H9 (cell line): ENCODE measurements around the gene ENKD1. TPM values are rescaled to one million over a fixed set of nuclear protein-coding genes. Genes with fewer than 3 reads are reported as not detected.

ENCODE experiments used
- DNase-seq: peaks from one replicate; pipeline ENCODE4 v3.0.0-alpha.2; 2017
- H2AFZ ChIP-seq: one replicate; pipeline ENCODE4 v1.6.1; 2013; ENCODE audit warnings: mild to moderate bottlenecking, low read length, control low read depth, moderate library complexity
- H2AK5ac ChIP-seq: 2 replicates; pipeline ENCODE4 v1.6.1; 2013; ENCODE audit warnings: low read length, control low read depth, mixed read lengths; ENCODE audit not compliant: insufficient read length
- H2BK120ac ChIP-seq: one replicate; pipeline ENCODE4 v1.6.1; 2013; ENCODE audit warnings: low read depth, mild to moderate bottlenecking, low read length, control low read depth, inconsistent platforms; ENCODE audit not compliant: poor library complexity, severe bottlenecking
- H2BK12ac ChIP-seq: 2 replicates; pipeline ENCODE4 v1.6.1; 2013; ENCODE audit warnings: low read length, control low read depth, mixed read lengths, low read depth; ENCODE audit not compliant: insufficient read length
- H2BK15ac ChIP-seq: 2 replicates; pipeline ENCODE4 v1.6.1; 2013; ENCODE audit warnings: low read depth, low read length, control low read depth
- H2BK20ac ChIP-seq: one replicate; pipeline ENCODE4 v1.6.1; 2013; ENCODE audit warnings: low read depth, mild to moderate bottlenecking, low read length, control low read depth, inconsistent platforms; ENCODE audit not compliant: poor library complexity, severe bottlenecking
- H2BK5ac ChIP-seq: 2 replicates; pipeline ENCODE4 v1.6.1; 2013; ENCODE audit warnings: low read length, control low read depth, mixed read lengths; ENCODE audit not compliant: insufficient read length
- H3K14ac ChIP-seq: 2 replicates; pipeline ENCODE4 v1.6.1; 2013; ENCODE audit warnings: low read length, control low read depth; ENCODE audit not compliant: insufficient read depth
- H3K18ac ChIP-seq: 2 replicates; pipeline ENCODE4 v1.6.1; 2013; ENCODE audit warnings: low read depth, mild to moderate bottlenecking, mixed read lengths, low read length, control low read depth; ENCODE audit not compliant: insufficient read length
- H3K23ac ChIP-seq: 2 replicates; pipeline ENCODE4 v1.6.1; 2013; ENCODE audit warnings: low read length, control low read depth, mixed read lengths, low read depth; ENCODE audit not compliant: insufficient read length
- H3K23me2 ChIP-seq: 2 replicates; pipeline ENCODE4 v1.6.1; 2013; ENCODE audit warnings: low read depth, mild to moderate bottlenecking, mixed read lengths, low read length, control low read depth; ENCODE audit not compliant: insufficient read length, poor library complexity, severe bottlenecking
- H3K27ac ChIP-seq: 2 replicates; pipeline ENCODE4 v1.5.1; 2013; ENCODE audit warnings: low read length, control low read depth, mixed read lengths, low read depth; ENCODE audit not compliant: insufficient read length
- H3K27me3 ChIP-seq: 2 replicates; pipeline ENCODE4 v1.6.1; 2013; ENCODE audit warnings: low read length, control low read depth, inconsistent platforms; ENCODE audit not compliant: insufficient read depth
- H3K4ac ChIP-seq: 2 replicates; pipeline ENCODE4 v1.6.1; 2013; ENCODE audit warnings: low read depth, mild to moderate bottlenecking, control low read depth, inconsistent platforms, low read length, moderate library complexity
- H3K4me1 ChIP-seq: 2 replicates; pipeline ENCODE4 v1.6.1; 2013; ENCODE audit warnings: low read length, control low read depth, inconsistent platforms; ENCODE audit not compliant: insufficient read depth
- H3K4me2 ChIP-seq: 2 replicates; pipeline ENCODE4 v1.6.1; 2013; ENCODE audit warnings: low read length, control low read depth, mixed read lengths; ENCODE audit not compliant: insufficient read length, insufficient read depth
- H3K56ac ChIP-seq: 2 replicates; pipeline ENCODE4 v1.6.1; 2013; ENCODE audit warnings: low read depth, mild to moderate bottlenecking, mixed read lengths, low read length, control low read depth; ENCODE audit not compliant: insufficient read length
- H3K79me1 ChIP-seq: 2 replicates; pipeline ENCODE4 v1.6.1; 2013; ENCODE audit warnings: low read depth, mild to moderate bottlenecking, moderate library complexity, low read length, control low read depth, inconsistent platforms; ENCODE audit not compliant: insufficient read depth, poor library complexity, severe bottlenecking
- H3K79me2 ChIP-seq: 2 replicates; pipeline ENCODE4 v1.6.1; 2013; ENCODE audit warnings: low read length, control low read depth, inconsistent platforms; ENCODE audit not compliant: insufficient read depth
- H3K9ac ChIP-seq: 2 replicates; pipeline ENCODE4 v1.6.1; 2013; ENCODE audit warnings: low read length, control low read depth, mixed read lengths; ENCODE audit not compliant: insufficient read length; ENCODE audit errors: extremely low read depth
- H3K9me3 ChIP-seq: one replicate; pipeline ENCODE4 v1.6.1; 2013; ENCODE audit warnings: low read depth, low read length, inconsistent platforms; ENCODE audit not compliant: control insufficient read depth
- H3T11ph ChIP-seq: one replicate; pipeline ENCODE4 v1.6.1; 2013; ENCODE audit warnings: mild to moderate bottlenecking, low read length, control low read depth, inconsistent platforms
- H4K20me1 ChIP-seq: one replicate; pipeline ENCODE4 v1.6.1; 2013; ENCODE audit not compliant: control insufficient read depth, insufficient read length, insufficient read depth
- H4K5ac ChIP-seq: 2 replicates; pipeline ENCODE4 v1.6.1; 2013; ENCODE audit warnings: low read depth, mild to moderate bottlenecking, mixed read lengths, low read length, control low read depth; ENCODE audit not compliant: insufficient read length
- H4K8ac ChIP-seq: replicated peaks from 2 replicates; pipeline ENCODE4 v1.6.1; 2013; ENCODE audit warnings: low read length, control low read depth, mixed read lengths, low read depth; ENCODE audit not compliant: insufficient read length
- H4K91ac ChIP-seq: 2 replicates; pipeline ENCODE4 v1.6.1; 2013; ENCODE audit warnings: low read depth, mild to moderate bottlenecking, moderate library complexity, mixed read lengths, low read length, control low read depth; ENCODE audit not compliant: insufficient read length
- H3K27ac Mint-ChIP-seq, 3 experiments: 2 replicates in 2 of 3; 3 replicates in 1 of 3; pipeline ENCODE4 v1.8.0; 2020 to 2021; ENCODE audit warnings: mixed read lengths in 3 of 3, mild to moderate bottlenecking in 1 of 3, moderate library complexity in 1 of 3
- H3K27me3 Mint-ChIP-seq: 2 replicates; pipeline ENCODE4 v1.8.0; 2021; ENCODE audit warnings: low read depth, mild to moderate bottlenecking, moderate library complexity, mixed read lengths
- H3K36me3 Mint-ChIP-seq, 3 experiments: 2 replicates in 2 of 3; 3 replicates in 1 of 3; pipeline ENCODE4 v1.8.0; 2020 to 2021; ENCODE audit warnings: low read depth in 3 of 3, mixed read lengths in 3 of 3; ENCODE audit not compliant: insufficient read depth in 1 of 3
- H3K4me1 Mint-ChIP-seq, 2 experiments: 2 replicates each; pipeline ENCODE4 v1.8.0; 2020; ENCODE audit warnings: mixed read lengths in 2 of 2
- H3K4me3 Mint-ChIP-seq, 2 experiments: 2 replicates in 1 of 2; 3 replicates in 1 of 2; pipeline ENCODE4 v1.8.0; 2020 to 2021; ENCODE audit warnings: mild to moderate bottlenecking in 2 of 2, mixed read lengths in 2 of 2, moderate library complexity in 1 of 2
- H3K9me3 Mint-ChIP-seq, 2 experiments: 2 replicates in 1 of 2; 3 replicates in 1 of 2; pipeline ENCODE4 v1.8.0; 2020; ENCODE audit warnings: mild to moderate bottlenecking in 2 of 2, mixed read lengths in 2 of 2, moderate library complexity in 1 of 2
- CTCF ChIP-seq: fragments of 200-600 bp; sonication (generic); conservative IDR thresholded peaks from 3 replicates; pipeline ENCODE4 v1.8.0; 2021; ENCODE audit warnings: antibody characterized with exemption, mild to moderate bottlenecking
- WGBS: extraction: QIAGEN DNeasy Blood & Tissue Kit; methylation state at CpG from one replicate; pipeline ENCODE4 v1.1.7; 2013; ENCODE audit warnings: missing lambda C conversion rate, low lambda C conversion rate, mixed read lengths; ENCODE audit not compliant: insufficient read length; ENCODE audit errors: extremely low coverage; 5-methylcytosine and 5-hydroxymethylcytosine counted together
- total RNA-seq: library from RNA; stranded (reverse); gene quantifications from 2 replicates; pipeline ENCODE4 v1.2.1, GENCODE V29; 2021

Gene ENKD1
- total RNA-seq, 1 experiment from 2014 or later, result 9.5 TPM

DNA sequence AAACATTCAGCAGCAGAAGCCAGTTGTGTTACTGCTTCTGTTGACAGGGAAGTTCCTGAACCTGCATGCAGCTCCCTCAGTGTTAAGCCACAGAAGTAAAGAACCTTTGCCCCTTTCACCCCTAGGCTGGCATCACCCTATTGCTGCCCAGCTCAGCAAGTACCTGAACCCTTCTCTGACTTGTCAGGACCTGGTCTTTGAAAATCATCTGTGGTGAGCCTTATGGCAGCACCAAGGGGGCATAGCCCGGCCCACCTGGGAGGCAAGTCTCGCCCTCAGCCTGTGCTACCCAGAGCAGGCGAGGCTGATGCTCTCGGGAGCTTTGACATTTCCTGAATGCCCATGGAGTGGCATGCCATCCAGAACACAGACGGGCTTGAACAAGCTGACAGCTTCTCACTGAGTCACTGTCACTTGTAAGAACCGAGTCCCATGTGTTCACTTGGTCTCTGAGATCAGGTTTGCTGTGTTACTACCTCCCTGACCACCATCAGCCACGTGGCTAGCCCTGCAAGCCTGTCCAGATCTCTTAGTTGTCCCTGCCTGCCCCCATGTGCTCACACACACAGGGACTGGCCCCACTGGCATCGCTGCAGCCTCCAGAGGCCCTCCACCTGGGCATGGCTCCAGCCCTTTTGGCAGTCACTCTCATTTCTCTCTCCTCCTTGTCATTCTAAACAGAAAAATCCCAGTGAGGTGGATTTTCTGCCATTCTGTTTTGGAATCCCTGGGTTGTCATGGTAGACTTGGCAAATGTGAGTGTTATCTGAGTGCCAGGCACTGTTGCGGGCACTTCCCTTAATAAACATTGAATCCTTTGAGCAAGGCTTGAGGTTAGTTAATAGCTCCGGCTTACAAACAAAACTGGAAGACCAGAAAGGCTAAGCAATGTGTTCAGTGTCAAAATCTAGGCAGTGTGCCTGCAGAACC lies 24.5 kb downstream of the ENKD1 start:
- no peak overlapping the region for H4K8ac ChIP-seq
- H2AK5ac ChIP-seq, result no peak overlapping the region
- H3K27ac ChIP-seq, result no peak overlapping the region
- H3K23ac ChIP-seq, result no peak overlapping the region
- no peaks in the 10 kb centered on the region for H3K79me2 ChIP-seq
- H3K9me3 ChIP-seq, result no peaks in the 10 kb centered on the region
- no peak overlapping the region for H3K4ac ChIP-seq
- peaks cover 8% of the 10 kb centered on the region for H3K23me2 ChIP-seq
- no peak overlapping the region for H3T11ph ChIP-seq
- H2AFZ ChIP-seq, result no peak overlapping the region
- Mint-ChIP-seq H3K27ac (peak overlapping the region in 2 of 3 experiments; percentile 10 to 31; a peak in 2 of 7 replicates), H3K9me3 (no peaks in the 10 kb centered on the region), H3K4me3 (no peak overlapping the region), H3K27me3 (peaks cover 8% of the 10 kb centered on the region), H3K36me3 (peaks cover 7 to 28% (median 19%) of the 10 kb centered on the region in 3 experiments; a peak in 6 of 7 replicates), H3K4me1 (peaks cover 3 to 6% of the 10 kb centered on the region in 2 experiments; a peak in 2 of 4 replicates)
- H4K5ac ChIP-seq, result no peak overlapping the region
- no peak overlapping the region for H4K91ac ChIP-seq
- H3K9ac ChIP-seq, result no peak overlapping the region
- no peak overlapping the region for H2BK15ac ChIP-seq
- no peak overlapping the region for H3K4me2 ChIP-seq
- H3K18ac ChIP-seq, result no peak overlapping the region
- H3K56ac ChIP-seq, result no peak overlapping the region
- WGBS, result no CpG with 5 or more reads among the region's 10 CpGs
- no peak overlapping the region for H2BK5ac ChIP-seq
- no peak for DNase-seq
- no peak overlapping the region for H2BK20ac ChIP-seq
- H3K4me1 ChIP-seq, result no peaks in the 10 kb centered on the region
- no peak for TF ChIP-seq CTCF
- no peaks in the 10 kb centered on the region for H3K27me3 ChIP-seq
- no peak overlapping the region for H2BK120ac ChIP-seq
- no peaks in the 10 kb centered on the region for H3K79me1 ChIP-seq
- H4K20me1 ChIP-seq, result no peaks in the 10 kb centered on the region
- no peak overlapping the region for H2BK12ac ChIP-seq
- H3K14ac ChIP-seq, result no peak overlapping the region
